H1 (cell line): ENCODE data around the gene F5. TPM values are rescaled to one million over a fixed set of nuclear protein-coding genes. Genes with fewer than 3 reads are reported as not detected.

ENCODE experiments used
- CTCF ChIA-PET: fragments of 300-600 bp; sonication (Branson Sonifier 250); formaldehyde crosslinking; loops from one replicate; lab custom pipeline; 2021; ENCODE audit not compliant: partially characterized antibody; lab: Charles Lee
- POLR2A ChIA-PET: fragments of 300-600 bp; sonication (Branson Sonifier 250); formaldehyde crosslinking; loops from one replicate; lab custom pipeline; 2021; ENCODE audit warnings: inconsistent platforms; ENCODE audit not compliant: partially characterized antibody; lab: Charles Lee
- DNase-seq, 2 experiments: peaks; one replicate each; pipeline versions ENCODE4 v3.0.0 to v3.0.0-alpha.2; 2010 to 2022; ENCODE audit warnings: low spot score in 2 of 2, low read depth in 1 of 2, mixed read lengths in 1 of 2
- FAIRE-seq: peaks from 2 replicates; lab custom pipeline; 2011; peaks lifted over from hg19 to GRCh38; lab: Jason Lieb, UNC
- H2AFZ ChIP-seq: 2 replicates; pipeline ENCODE4 v1.8.1; 2012; ENCODE audit warnings: low read length, inconsistent platforms
- H2AK5ac ChIP-seq: 2 replicates; pipeline ENCODE4 v1.6.1; 2013; ENCODE audit warnings: low read depth, low read length
- H2BK120ac ChIP-seq: replicated peaks from 2 replicates; pipeline ENCODE3; 2013; ENCODE audit warnings: low read depth, low read length, inconsistent platforms
- H2BK12ac ChIP-seq: 2 replicates; pipeline ENCODE4 v1.6.1; 2013; ENCODE audit warnings: low read depth, low read length
- H2BK15ac ChIP-seq: 2 replicates; pipeline ENCODE4 v1.6.1; 2013; ENCODE audit warnings: low read length
- H2BK20ac ChIP-seq: 2 replicates; pipeline ENCODE4 v1.6.1; 2013; ENCODE audit warnings: low read length
- H2BK5ac ChIP-seq: 2 replicates; pipeline ENCODE4 v1.6.1; 2013; ENCODE audit warnings: low read depth, low read length
- H3K14ac ChIP-seq: 2 replicates; pipeline ENCODE4 v1.6.1; 2013; ENCODE audit warnings: inconsistent platforms; ENCODE audit not compliant: insufficient read length
- H3K18ac ChIP-seq: 2 replicates; pipeline ENCODE4 v1.6.1; 2013; ENCODE audit warnings: low read length; ENCODE audit errors: extremely low read depth
- H3K23ac ChIP-seq: 2 replicates; pipeline ENCODE4 v1.6.1; 2013; ENCODE audit warnings: inconsistent platforms; ENCODE audit not compliant: insufficient read length
- H3K23me2 ChIP-seq: 2 replicates; pipeline ENCODE4 v1.6.1; 2013; ENCODE audit warnings: low read depth, low read length
- H3K27ac ChIP-seq: 2 replicates; pipeline ENCODE4 v1.6.1; 2011; ENCODE audit warnings: low read depth, low read length, inconsistent platforms
- H3K27me3 ChIP-seq, 4 experiments: replicated peaks in 1 of 4; 1 replicate in 1 of 4; 2 replicates in 3 of 4; pipeline versions ENCODE4 v1.6.1 to v1.8.1; 2011 to 2013; ENCODE audit warnings: low read length in 3 of 4, mild to moderate bottlenecking in 3 of 4, inconsistent platforms in 2 of 4, mixed read lengths in 2 of 4, moderate library complexity in 1 of 4; ENCODE audit not compliant: control insufficient read depth in 3 of 4, insufficient read depth in 3 of 4; ENCODE audit errors: extremely low read depth in 1 of 4
- H3K36me3 ChIP-seq, 4 experiments: 2 replicates each; pipeline versions ENCODE4 v1.6.1 to v1.8.1; 2011 to 2013; ENCODE audit warnings: mild to moderate bottlenecking in 4 of 4, low read length in 3 of 4, moderate library complexity in 2 of 4, control low read depth in 1 of 4, inconsistent platforms in 1 of 4; ENCODE audit not compliant: insufficient read depth in 4 of 4, control insufficient read depth in 2 of 4
- H3K4ac ChIP-seq: replicated peaks from 2 replicates; pipeline ENCODE3; 2013; ENCODE audit warnings: low read length, low read depth, mixed read lengths, inconsistent platforms; ENCODE audit not compliant: insufficient read length
- H3K4me1 ChIP-seq, 4 experiments: replicated peaks in 1 of 4; 1 replicate in 1 of 4; 2 replicates in 3 of 4; pipeline versions ENCODE4 v1.6.1 to v1.8.1; 2011 to 2013; ENCODE audit warnings: low read length in 3 of 4, inconsistent platforms in 2 of 4, mixed read lengths in 1 of 4; ENCODE audit not compliant: insufficient read depth in 4 of 4, control insufficient read depth in 3 of 4
- H3K4me2 ChIP-seq, 2 experiments: 2 replicates each; pipeline versions ENCODE4 v1.6.1 to v1.8.1; 2011 to 2013; ENCODE audit warnings: low read depth in 2 of 2, low read length in 2 of 2, control low read depth in 1 of 2, inconsistent platforms in 1 of 2, mild to moderate bottlenecking in 1 of 2; ENCODE audit not compliant: insufficient read depth in 1 of 2
- H3K4me3 ChIP-seq, 4 experiments: fragments of 200-600, 300-600 bp in 1 of 4; sonication (generic), shearing (Covaris generic), sonication (Bioruptor Twin) in 1 of 4; 2 replicates each; pipeline versions ENCODE4 v1.5.1 to v1.8.1; 2011 to 2016; ENCODE audit warnings: low read length in 4 of 4, low read depth in 3 of 4, control low read depth in 2 of 4, inconsistent platforms in 2 of 4, mild to moderate bottlenecking in 2 of 4, mixed read lengths in 1 of 4, moderate library complexity in 1 of 4; ENCODE audit not compliant: insufficient read depth in 2 of 4; ENCODE audit errors: extremely low read depth in 1 of 4
- H3K56ac ChIP-seq: replicated peaks from 2 replicates; pipeline ENCODE3; 2013; ENCODE audit warnings: low read depth, mild to moderate bottlenecking, mixed read lengths, low read length, inconsistent platforms; ENCODE audit not compliant: insufficient read length
- H3K79me1 ChIP-seq: 2 replicates; pipeline ENCODE4 v1.6.1; 2013; ENCODE audit warnings: low read depth, low read length, control low read depth
- H3K79me2 ChIP-seq, 2 experiments: 2 replicates each; pipeline versions ENCODE4 v1.6.1 to v1.8.1; 2012 to 2013; ENCODE audit warnings: low read length in 2 of 2, mild to moderate bottlenecking in 2 of 2, inconsistent platforms in 1 of 2; ENCODE audit not compliant: insufficient read depth in 2 of 2, control insufficient read depth in 1 of 2
- H3K9ac ChIP-seq, 4 experiments: replicated peaks in 1 of 4; 1 replicate in 1 of 4; 2 replicates in 3 of 4; pipeline versions ENCODE4 v1.6.1 to v1.8.1; 2011 to 2013; ENCODE audit warnings: low read depth in 3 of 4, low read length in 3 of 4, control low read depth in 2 of 4, mild to moderate bottlenecking in 2 of 4, moderate library complexity in 2 of 4, inconsistent platforms in 1 of 4; ENCODE audit errors: extremely low read depth in 1 of 4
- H3K9me3 ChIP-seq, 2 experiments: 2 replicates each; pipeline versions ENCODE4 v1.6.1 to v1.8.1; 2012 to 2013; ENCODE audit warnings: mild to moderate bottlenecking in 2 of 2, moderate library complexity in 2 of 2, control low read depth in 1 of 2, inconsistent platforms in 1 of 2, low read depth in 1 of 2, low read length in 1 of 2, mixed read lengths in 1 of 2; ENCODE audit not compliant: insufficient read depth in 2 of 2
- H4K20me1 ChIP-seq, 2 experiments: replicated peaks in 1 of 2; 2 replicates each; pipeline versions ENCODE3 to v1.8.1; 2011 to 2013; ENCODE audit warnings: inconsistent platforms in 2 of 2, low read length in 2 of 2, mild to moderate bottlenecking in 1 of 2; ENCODE audit not compliant: insufficient read depth in 2 of 2, control insufficient read depth in 1 of 2
- H4K5ac ChIP-seq: 2 replicates; pipeline ENCODE4 v1.6.1; 2013; ENCODE audit warnings: low read length, low read depth, mixed read lengths, inconsistent platforms; ENCODE audit not compliant: insufficient read length
- H4K8ac ChIP-seq: 2 replicates; pipeline ENCODE4 v1.8.0; 2013; ENCODE audit warnings: mild to moderate bottlenecking, moderate library complexity, low read length, inconsistent platforms; ENCODE audit not compliant: insufficient read depth; ENCODE audit errors: extremely low read depth
- H4K91ac ChIP-seq: replicated peaks from 2 replicates; pipeline ENCODE3; 2013; ENCODE audit warnings: low read length, mixed read lengths, inconsistent platforms; ENCODE audit not compliant: insufficient read length
- CBX5 ChIP-seq: fragments of 300-800, 300-1000 bp; sonication (generic); IDR thresholded peaks from 2 replicates; pipeline ENCODE4 v1.7.1; 2016; ENCODE audit warnings: antibody characterized with exemption, low read length, low read depth
- EGR1 ChIP-seq: IDR thresholded peaks from 2 replicates; pipeline ENCODE4 v1.6.1; 2011; ENCODE audit warnings: low read depth, low read length, borderline replicate concordance
- MAFK ChIP-seq: IDR thresholded peaks from 2 replicates; pipeline ENCODE4 v1.6.1; 2012; ENCODE audit warnings: low read depth, mild to moderate bottlenecking, improper control_type of control experiment, low read length
- NANOG ChIP-seq: IDR thresholded peaks from 2 replicates; pipeline ENCODE4 v1.6.1; 2011; ENCODE audit warnings: low read length, low read depth, mild to moderate bottlenecking, inconsistent platforms; ENCODE audit not compliant: insufficient read depth, poor library complexity, severe bottlenecking
- NRF1 ChIP-seq: IDR thresholded peaks from 2 replicates; pipeline ENCODE4 v1.6.1; 2011; ENCODE audit warnings: mild to moderate bottlenecking, low read depth, low read length, improper control_type of control experiment
- SAP30 ChIP-seq: fragments of 300-600 bp; sonication (generic); IDR thresholded peaks from 2 replicates; pipeline ENCODE4 v1.7.1; 2012; ENCODE audit warnings: low read length, moderate library complexity, mild to moderate bottlenecking, inconsistent platforms; ENCODE audit not compliant: insufficient read depth, insufficient replicate concordance
- SRF ChIP-seq: IDR thresholded peaks from 2 replicates; pipeline ENCODE4 v1.6.1; 2011; ENCODE audit warnings: mild to moderate bottlenecking, low read depth, low read length, moderate library complexity
- TAF7 ChIP-seq: optimal IDR thresholded peaks from 2 replicates; pipeline ENCODE3; 2011; ENCODE audit warnings: low read depth, mild to moderate bottlenecking, inconsistent platforms, low read length, moderate library complexity, borderline replicate concordance
- WGBS, 2 experiments: shearing (Covaris generic) in 1 of 2; methylation state at CpG; one replicate each; pipeline versions ENCODE4 v1.1.6 to v1.1.7; 2013 to 2015; ENCODE audit warnings: low lambda C conversion rate in 2 of 2, mixed read lengths in 2 of 2, inconsistent platforms in 1 of 2, low coverage in 1 of 2, missing lambda C conversion rate in 1 of 2; ENCODE audit not compliant: insufficient replicate concordance in 2 of 2, insufficient coverage in 1 of 2, insufficient read length in 1 of 2; ENCODE audit errors: extremely low coverage in 1 of 2, missing lambda C conversion rate in 1 of 2; 5-methylcytosine and 5-hydroxymethylcytosine counted together
- polyA plus RNA-seq, 7 experiments: library from polyadenylated mRNA; depleted of rRNA in 3 of 7; stranded (reverse) in 5 of 7; unstranded in 2 of 7; fragments of >200 nt in 5 of 7; fragments of 200-250 nt in 2 of 7; gene quantifications; 1 replicate in 5 of 7; 2 replicates in 1 of 7; 4 replicates in 1 of 7; pipeline versions ENCODE4 v1.2.1 to v1.2.3, GENCODE V29; 2011 to 2013; ENCODE audit warnings: missing spikeins in 2 of 7, mixed read lengths in 2 of 7
- total RNA-seq: library from RNA; stranded (reverse); fragmentation: NEBNext Ultra II Directional; extraction: Animal tissue kit (Norgen Biotek cat#: 25700); gene quantifications from 2 replicates; pipeline ENCODE4 v1.2.1, GENCODE V29; 2021
- TF ChIP-seq, protein P1 (sequence below): IDR thresholded peaks from 2 replicates; pipeline ENCODE4 v1.6.1; 2012; ENCODE audit warnings: inconsistent platforms
- TF ChIP-seq, protein P2 (sequence below), 3 experiments: IDR thresholded peaks; 1 replicate in 2 of 3; 2 replicates in 1 of 3; pipeline versions ENCODE4 v1.5.1 to v1.6.1; 2011; ENCODE audit warnings: low read length in 3 of 3, mild to moderate bottlenecking in 3 of 3, inconsistent platforms in 2 of 3, low read depth in 1 of 3, moderate library complexity in 1 of 3; ENCODE audit not compliant: insufficient read depth in 1 of 3; ENCODE audit errors: control extremely low read depth in 1 of 3

F5 gene
- total and polyA plus RNA-seq, 2 of the 8 experiments (the other 6 are each of a cell fraction or from before 2014, with no cell fraction given): 0.04 to 0.06 TPM

DNA sequence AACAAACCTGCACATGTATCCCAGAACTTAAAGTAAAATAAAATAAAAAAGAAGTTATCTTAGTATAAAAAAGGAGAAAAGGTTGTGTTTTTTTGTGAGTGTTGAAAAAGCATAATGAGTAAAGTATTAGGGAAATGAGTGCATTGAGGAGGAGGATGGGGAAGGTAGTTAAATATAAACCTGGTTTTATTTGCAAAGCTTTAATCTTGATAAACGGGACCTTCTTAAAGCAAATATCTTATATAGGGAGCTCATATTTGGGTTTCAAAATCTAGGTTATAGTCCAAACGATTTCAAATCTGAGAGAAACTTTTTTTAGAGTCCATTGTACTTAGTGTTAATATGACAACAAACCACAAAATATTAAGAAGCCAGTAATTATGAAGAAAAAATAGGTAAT is 78.9 kb downstream of the F5 start:
- Histone ChIP-seq H4K8ac (no peak overlapping the region), H3K18ac (no peak overlapping the region), H3K79me2 (no peaks in the 10 kb centered on the region), H4K20me1 (no peaks in the 10 kb centered on the region), H2AFZ (no peak overlapping the region), H3K23ac (no peak overlapping the region), H3K36me3 (no peaks in the 10 kb centered on the region), H2BK5ac (no peak overlapping the region), H2BK120ac (no peak overlapping the region), H3K27ac (no peak overlapping the region), H3K4me2 (no peak overlapping the region), H3K79me1 (no peaks in the 10 kb centered on the region), H2BK15ac (no peak overlapping the region), H3K4me3 (no peak overlapping the region), H3K27me3 (no peaks in the 10 kb centered on the region), H3K14ac (no peak overlapping the region), H4K5ac (no peak overlapping the region), H3K4me1 (no peaks in the 10 kb centered on the region), H4K91ac (no peak overlapping the region), H3K23me2 (no peaks in the 10 kb centered on the region), H2BK12ac (no peak overlapping the region), H3K9me3 (no peaks in the 10 kb centered on the region), H3K9ac (no peak overlapping the region), H2BK20ac (no peak overlapping the region), H2AK5ac (no peak overlapping the region), H3K56ac (no peak overlapping the region), H3K4ac (no peak overlapping the region)
- CTCF ChIA-PET: no interaction called here
- no peak for DNase-seq
- POLR2A ChIA-PET: no interaction called here
- 90% methylated on average over 2 of the region's 2 CpGs; no CpG with 5 or more reads in 1 of the 2 experiments for WGBS, 2 experiments
- no peak for FAIRE-seq
- no peak for TF ChIP-seq CBX5
- no peak for TF ChIP-seq SRF
- no peak for TF ChIP-seq NANOG
- TF ChIP-seq TAF7: no peak
- TF ChIP-seq MAFK: no peak
- no peak for TF ChIP-seq EGR1
- no peak for TF ChIP-seq SAP30
- TF ChIP-seq, protein P1, sequence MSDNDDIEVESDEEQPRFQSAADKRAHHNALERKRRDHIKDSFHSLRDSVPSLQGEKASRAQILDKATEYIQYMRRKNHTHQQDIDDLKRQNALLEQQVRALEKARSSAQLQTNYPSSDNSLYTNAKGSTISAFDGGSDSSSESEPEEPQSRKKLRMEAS: no peak
- TF ChIP-seq NRF1: no peak
- TF ChIP-seq, protein P2, sequence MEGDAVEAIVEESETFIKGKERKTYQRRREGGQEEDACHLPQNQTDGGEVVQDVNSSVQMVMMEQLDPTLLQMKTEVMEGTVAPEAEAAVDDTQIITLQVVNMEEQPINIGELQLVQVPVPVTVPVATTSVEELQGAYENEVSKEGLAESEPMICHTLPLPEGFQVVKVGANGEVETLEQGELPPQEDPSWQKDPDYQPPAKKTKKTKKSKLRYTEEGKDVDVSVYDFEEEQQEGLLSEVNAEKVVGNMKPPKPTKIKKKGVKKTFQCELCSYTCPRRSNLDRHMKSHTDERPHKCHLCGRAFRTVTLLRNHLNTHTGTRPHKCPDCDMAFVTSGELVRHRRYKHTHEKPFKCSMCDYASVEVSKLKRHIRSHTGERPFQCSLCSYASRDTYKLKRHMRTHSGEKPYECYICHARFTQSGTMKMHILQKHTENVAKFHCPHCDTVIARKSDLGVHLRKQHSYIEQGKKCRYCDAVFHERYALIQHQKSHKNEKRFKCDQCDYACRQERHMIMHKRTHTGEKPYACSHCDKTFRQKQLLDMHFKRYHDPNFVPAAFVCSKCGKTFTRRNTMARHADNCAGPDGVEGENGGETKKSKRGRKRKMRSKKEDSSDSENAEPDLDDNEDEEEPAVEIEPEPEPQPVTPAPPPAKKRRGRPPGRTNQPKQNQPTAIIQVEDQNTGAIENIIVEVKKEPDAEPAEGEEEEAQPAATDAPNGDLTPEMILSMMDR (IDR thresholded peaks at IDR 0.05; ENCODE audit: control extremely low read depth in 1 of 3, insufficient read depth in 1 of 3, low read depth in 1 of 3, low read length in 3 of 3): no peak
